Measurements from ENCODE around the gene ADAMTS19.

ADAMTS19 gene

GRCh38 chr5:129746876-129747275 is 286.8 kb downstream of the ADAMTS19 start:
- TF ChIP-seq GABPA (IDR thresholded peaks at IDR 0.05; ENCODE audit: low read depth): no peak
- no peak overlapping the region for H3K27ac ChIP-seq (replicated peaks)
- no peaks in the 10 kb centered on the region for H3K27me3 ChIP-seq (ENCODE audit: insufficient read depth, poor library complexity, severe bottlenecking)
- no peak for DNase-seq (ENCODE audit: low read depth in 1 of 2, low spot score in 1 of 2)
- no peak overlapping the region for H3K4me3 ChIP-seq (replicated peaks; ENCODE audit: insufficient read depth, low read length)

GRCh38 chr5:129747572-129748407 is 287.7 kb downstream of the ADAMTS19 start, which contains the start of gene MINAR2:
MINAR2 (plus strand) TSS chr5:129748094; CDS start chr5:129748191, 97 bp downstream.
- Histone ChIP-seq H3K27me3 (ENCODE audit: insufficient read depth, poor library complexity, severe bottlenecking) (no peaks in the 10 kb centered on the region), H3K4me3 (replicated peaks; ENCODE audit: insufficient read depth, low read length) (no peak within 1 kb of the TSS), H3K27ac (replicated peaks) (no peak within 1 kb of the TSS)
- DNase-seq (ENCODE audit: low read depth in 1 of 2, low spot score in 1 of 2): no peak
- TF ChIP-seq CTCF (IDR thresholded peaks at IDR 0.05; ENCODE audit: insufficient read depth, low read length) (no peak), SPI1 (IDR thresholded peaks at IDR 0.05; ENCODE audit: borderline replicate concordance, low read depth) (no peak), GABPA (IDR thresholded peaks at IDR 0.05; ENCODE audit: low read depth) (no peak), POLR2AphosphoS5 (IDR thresholded peaks at IDR 0.05; ENCODE audit: low read depth) (no peak), REST (IDR thresholded peaks at IDR 0.05; ENCODE audit: insufficient replicate concordance, low read depth) (no peak)

GRCh38 chr5:129748913-129749880 is 289.1 kb downstream of the ADAMTS19 start:
- no peak for DNase-seq (ENCODE audit: low read depth in 1 of 2, low spot score in 1 of 2)
- TF ChIP-seq CTCF (IDR thresholded peaks at IDR 0.05; ENCODE audit: insufficient read depth, low read length) (no peak), REST (IDR thresholded peaks at IDR 0.05; ENCODE audit: insufficient replicate concordance, low read depth) (no peak), SPI1 (IDR thresholded peaks at IDR 0.05; ENCODE audit: borderline replicate concordance, low read depth) (no peak), POLR2AphosphoS5 (IDR thresholded peaks at IDR 0.05; ENCODE audit: low read depth) (no peak), GABPA (IDR thresholded peaks at IDR 0.05; ENCODE audit: low read depth) (no peak)
- Histone ChIP-seq H3K4me3 (replicated peaks; ENCODE audit: insufficient read depth, low read length) (no peak overlapping the region), H3K27me3 (ENCODE audit: insufficient read depth, poor library complexity, severe bottlenecking) (no peaks in the 10 kb centered on the region), H3K27ac (replicated peaks) (no peak overlapping the region)
